MCF 10A (cell line): ENCODE measurements around the gene C3orf52. TPM values are rescaled to one million over a fixed set of nuclear protein-coding genes. Genes with fewer than 3 reads are reported as not detected.

Source experiments
- BruUV-seq: library from RNA; stranded (reverse); fragments of 400-500 nt; replicated peaks from 2 replicates; lab custom pipeline; 2021; lab: Mats Ljungman, UMichigan
- CTCF ChIA-PET: fragments of 300-600 bp; sonication (Branson Sonifier 250); formaldehyde crosslinking; extraction: SDS; loops from one replicate; lab custom pipeline; 2021; ENCODE audit warnings: antibody characterized with exemption, inconsistent platforms; lab: Yijun Ruan, JAX
- POLR2A ChIA-PET: fragments of 300-600, 350-650 bp; sonication (Branson Sonifier 250); formaldehyde crosslinking; extraction: SDS; loops from one replicate; lab custom pipeline; 2020; ENCODE audit warnings: antibody characterized with exemption, inconsistent platforms; lab: Yijun Ruan, JAX
- DNase-seq: peaks from one replicate; pipeline ENCODE4 v3.0.0-alpha.2; 2018; ENCODE audit not compliant: unreplicated experiment
- H3K27ac Mint-ChIP-seq: one replicate; pipeline ENCODE4 v1.8.0; 2022; ENCODE audit warnings: mild to moderate bottlenecking, low read depth, mixed read lengths; ENCODE audit not compliant: unreplicated experiment
- H3K27me3 Mint-ChIP-seq: one replicate; pipeline ENCODE4 v1.8.0; 2022; ENCODE audit warnings: mixed read lengths; ENCODE audit not compliant: insufficient read depth, unreplicated experiment
- H3K36me3 Mint-ChIP-seq: one replicate; pipeline ENCODE4 v1.8.0; 2022; ENCODE audit warnings: mild to moderate bottlenecking, moderate library complexity, mixed read lengths; ENCODE audit not compliant: insufficient read depth, unreplicated experiment
- H3K4me1 Mint-ChIP-seq: one replicate; pipeline ENCODE4 v1.8.0; 2022; ENCODE audit warnings: mixed read lengths; ENCODE audit not compliant: insufficient read depth, unreplicated experiment
- H3K4me3 Mint-ChIP-seq: one replicate; pipeline ENCODE4 v1.8.0; 2022; ENCODE audit warnings: mild to moderate bottlenecking, moderate library complexity, mixed read lengths; ENCODE audit not compliant: unreplicated experiment
- H3K9me3 Mint-ChIP-seq: one replicate; pipeline ENCODE4 v1.8.0; 2022; ENCODE audit warnings: mixed read lengths; ENCODE audit not compliant: unreplicated experiment
- intact Hi-C: fragments of 100-400 bp; cut with micrococcal nuclease; formaldehyde crosslinking; loops from 2 replicates; pipeline ENCODE4 v1.14.1; 2022
- total RNA-seq: library from RNA; stranded (reverse); gene quantifications from 2 replicates; pipeline ENCODE4 v1.2.3, GENCODE V29; 2022
- TF ChIP-seq, protein P1 (sequence below): fragments of 200-600 bp; IDR thresholded peaks from one replicate; pipeline ENCODE4 v1.8.0; 2022; ENCODE audit warnings: antibody characterized with exemption, mild to moderate bottlenecking; ENCODE audit not compliant: unreplicated experiment

The C3orf52 gene
- total RNA-seq, 1 experiment from 2014 or later = 10.4 TPM

DNA sequence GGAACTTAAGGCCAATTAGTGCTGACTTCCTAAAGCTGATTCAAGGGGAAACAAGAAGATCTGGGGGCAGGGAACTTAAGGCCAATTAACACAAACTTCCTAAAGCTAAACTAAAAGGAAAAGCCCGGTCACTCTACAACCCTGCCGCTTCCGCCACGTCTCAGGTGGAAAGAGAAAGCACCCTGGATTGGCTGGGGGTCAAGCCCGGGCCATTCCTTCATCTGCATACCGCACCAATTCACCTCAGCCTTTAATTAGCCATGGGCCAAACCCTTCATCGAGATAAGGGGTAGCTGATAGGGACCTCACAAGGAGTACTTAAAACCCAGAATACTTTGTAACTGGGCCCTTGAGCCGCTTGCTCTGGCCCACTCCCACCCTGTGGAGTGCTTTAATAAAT lies 37.3 kb upstream of the C3orf52 start:
- no peak overlapping the region for H3K27ac Mint-ChIP-seq
- ChIA-PET CTCF (interaction anchor here (0.7 to 1.1 kb wide), 4 partner anchors 10 to 103 kb away, joined by 3 to 4 read pairs (median 3); no protein-coding TSS in a partner anchor), POLR2A (interaction anchor here (0.7 kb wide), 1 partner anchor 144 kb away, joined by 3 read pairs; no protein-coding TSS in a partner anchor)
- no peaks in the 10 kb centered on the region for H3K9me3 Mint-ChIP-seq
- intact Hi-C loops = no loop called here
- no peak for DNase-seq
- H3K4me1 Mint-ChIP-seq = peaks cover 5% of the 10 kb centered on the region
- BruUV-seq = no TSS peak
- H3K36me3 Mint-ChIP-seq = no peaks in the 10 kb centered on the region
- H3K27me3 Mint-ChIP-seq = no peaks in the 10 kb centered on the region
- TF ChIP-seq, protein P1, sequence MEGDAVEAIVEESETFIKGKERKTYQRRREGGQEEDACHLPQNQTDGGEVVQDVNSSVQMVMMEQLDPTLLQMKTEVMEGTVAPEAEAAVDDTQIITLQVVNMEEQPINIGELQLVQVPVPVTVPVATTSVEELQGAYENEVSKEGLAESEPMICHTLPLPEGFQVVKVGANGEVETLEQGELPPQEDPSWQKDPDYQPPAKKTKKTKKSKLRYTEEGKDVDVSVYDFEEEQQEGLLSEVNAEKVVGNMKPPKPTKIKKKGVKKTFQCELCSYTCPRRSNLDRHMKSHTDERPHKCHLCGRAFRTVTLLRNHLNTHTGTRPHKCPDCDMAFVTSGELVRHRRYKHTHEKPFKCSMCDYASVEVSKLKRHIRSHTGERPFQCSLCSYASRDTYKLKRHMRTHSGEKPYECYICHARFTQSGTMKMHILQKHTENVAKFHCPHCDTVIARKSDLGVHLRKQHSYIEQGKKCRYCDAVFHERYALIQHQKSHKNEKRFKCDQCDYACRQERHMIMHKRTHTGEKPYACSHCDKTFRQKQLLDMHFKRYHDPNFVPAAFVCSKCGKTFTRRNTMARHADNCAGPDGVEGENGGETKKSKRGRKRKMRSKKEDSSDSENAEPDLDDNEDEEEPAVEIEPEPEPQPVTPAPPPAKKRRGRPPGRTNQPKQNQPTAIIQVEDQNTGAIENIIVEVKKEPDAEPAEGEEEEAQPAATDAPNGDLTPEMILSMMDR = no peak
- no peak overlapping the region for H3K4me3 Mint-ChIP-seq

DNA sequence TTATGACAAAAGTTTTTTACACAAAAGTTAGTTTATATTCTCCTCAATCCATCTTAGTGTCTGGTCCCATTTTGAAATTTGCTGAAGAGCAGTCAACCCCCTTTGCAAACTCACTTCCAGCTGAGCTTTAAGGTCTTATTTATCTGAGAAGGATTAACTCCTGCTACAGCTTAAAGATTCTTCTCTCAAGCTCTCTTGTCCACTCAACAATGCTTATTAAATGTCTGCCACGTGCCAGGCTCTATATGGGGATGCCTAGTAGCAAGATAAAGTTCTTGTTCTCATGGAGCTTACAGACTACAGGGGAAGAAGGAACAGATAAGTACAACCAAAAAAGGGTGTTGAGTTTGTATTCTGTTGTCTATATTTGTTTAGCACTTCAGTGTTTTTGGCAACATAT lies 33.0 kb upstream of the C3orf52 start:
- intact Hi-C loops = no loop called here
- Mint-ChIP-seq H3K4me1 (peaks cover 6% of the 10 kb centered on the region), H3K27me3 (no peaks in the 10 kb centered on the region), H3K9me3 (no peaks in the 10 kb centered on the region), H3K4me3 (no peak overlapping the region), H3K36me3 (no peaks in the 10 kb centered on the region), H3K27ac (no peak overlapping the region)
- TF ChIP-seq, protein P1 = no peak
- ChIA-PET CTCF (interaction anchor here (0.6 to 3.6 kb wide), 5 partner anchors 10 to 474 kb away, joined by 3 to 46 read pairs (median 4); no protein-coding TSS in a partner anchor), POLR2A (interaction anchor here (0.7 to 0.8 kb wide), 2 partner anchors 21 to 1489 kb away, joined by 3 read pairs; no protein-coding TSS in a partner anchor)
- no TSS peak for BruUV-seq
- no peak for DNase-seq

DNA sequence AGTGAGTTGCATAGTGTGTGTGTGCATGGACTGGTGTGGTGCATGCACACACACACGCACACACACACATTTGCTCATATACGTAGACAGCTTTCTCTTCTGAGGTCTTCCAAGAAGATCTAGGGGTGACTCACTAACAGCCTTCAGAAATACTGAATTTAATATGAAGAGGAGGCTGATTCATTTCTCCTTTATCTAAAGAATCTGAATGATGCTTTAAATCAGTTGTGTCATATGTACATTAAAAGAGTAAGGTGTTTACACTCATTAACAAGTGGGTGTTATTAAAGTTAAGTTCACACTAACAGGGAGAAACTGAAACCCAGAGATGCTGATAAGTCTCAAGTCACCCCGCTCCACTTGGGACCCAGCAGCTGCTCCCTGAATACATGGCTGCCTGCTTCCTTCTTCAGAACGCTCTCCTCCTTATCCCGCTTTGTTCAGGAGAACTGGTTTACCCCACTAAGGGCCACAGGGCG lies 29.7 kb upstream of the C3orf52 start:
- no peaks in the 10 kb centered on the region for H3K9me3 Mint-ChIP-seq
- H3K36me3 Mint-ChIP-seq = no peaks in the 10 kb centered on the region
- no peak overlapping the region for H3K27ac Mint-ChIP-seq
- POLR2A ChIA-PET = interaction anchor here (0.6 to 0.9 kb wide), 2 partner anchors 320 to 976 kb away, joined by 3 read pairs; no protein-coding TSS in a partner anchor
- TF ChIP-seq, protein P1 = no peak
- CTCF ChIA-PET = interaction anchor here (0.6 to 1.0 kb wide), 3 partner anchors 11 to 49 kb away, joined by 3 to 6 read pairs (median 3); no protein-coding TSS in a partner anchor
- no peak overlapping the region for H3K4me3 Mint-ChIP-seq
- H3K27me3 Mint-ChIP-seq = no peaks in the 10 kb centered on the region
- peak; percentile 8 for DNase-seq
- peaks cover 10% of the 10 kb centered on the region for H3K4me1 Mint-ChIP-seq
- intact Hi-C loops = no loop called here
- BruUV-seq = no TSS peak

DNA sequence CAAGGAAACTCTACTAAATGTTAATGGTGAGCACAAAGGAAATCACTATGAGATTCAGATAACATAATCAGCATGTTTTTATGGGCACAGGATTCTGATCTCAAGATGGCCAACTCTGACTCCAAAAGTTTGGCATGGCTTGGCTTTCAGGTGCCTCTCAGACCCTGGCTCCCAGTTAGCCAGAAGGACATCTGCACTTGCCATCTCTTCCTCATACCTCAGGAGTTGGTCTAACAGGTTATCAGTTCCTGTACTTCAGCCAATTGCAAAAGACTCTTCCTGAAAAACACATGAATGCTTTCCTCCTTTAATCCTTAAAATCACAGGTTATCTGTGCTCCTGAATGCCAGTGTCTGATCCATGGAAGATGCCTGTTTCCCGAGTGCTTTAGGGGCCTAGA lies 26.7 kb upstream of the C3orf52 start:
- intact Hi-C loops = no loop called here
- TF ChIP-seq, protein P1 = no peak
- no peak overlapping the region for H3K4me3 Mint-ChIP-seq
- POLR2A ChIA-PET = no interaction called here
- no TSS peak for BruUV-seq
- no peak for DNase-seq
- H3K27me3 Mint-ChIP-seq = no peaks in the 10 kb centered on the region
- no peak overlapping the region for H3K27ac Mint-ChIP-seq
- CTCF ChIA-PET = no interaction called here
- no peaks in the 10 kb centered on the region for H3K9me3 Mint-ChIP-seq
- H3K36me3 Mint-ChIP-seq = no peaks in the 10 kb centered on the region
- H3K4me1 Mint-ChIP-seq = peaks cover 11% of the 10 kb centered on the region
